H1 (cell line): ENCODE data around the gene RPL26. TPM values are rescaled to one million over a fixed set of nuclear protein-coding genes. Genes with fewer than 3 reads are reported as not detected.

Source experiments
- CTCF ChIA-PET: fragments of 300-600 bp; sonication (Branson Sonifier 250); formaldehyde crosslinking; loops from one replicate; lab custom pipeline; 2021; ENCODE audit not compliant: partially characterized antibody; lab: Charles Lee
- POLR2A ChIA-PET: fragments of 300-600 bp; sonication (Branson Sonifier 250); formaldehyde crosslinking; loops from one replicate; lab custom pipeline; 2021; ENCODE audit warnings: inconsistent platforms; ENCODE audit not compliant: partially characterized antibody; lab: Charles Lee
- DNase-seq, 2 experiments: peaks; one replicate each; pipeline versions ENCODE4 v3.0.0 to v3.0.0-alpha.2; 2010 to 2022; ENCODE audit warnings: low spot score in 2 of 2, low read depth in 1 of 2, mixed read lengths in 1 of 2
- FAIRE-seq: peaks from 2 replicates; lab custom pipeline; 2011; peaks lifted over from hg19 to GRCh38; lab: Jason Lieb, UNC
- H2AFZ ChIP-seq: 2 replicates; pipeline ENCODE4 v1.8.1; 2012; ENCODE audit warnings: low read length, inconsistent platforms
- H2AK5ac ChIP-seq: 2 replicates; pipeline ENCODE4 v1.6.1; 2013; ENCODE audit warnings: low read depth, low read length
- H2BK120ac ChIP-seq: replicated peaks from 2 replicates; pipeline ENCODE3; 2013; ENCODE audit warnings: low read depth, low read length, inconsistent platforms
- H2BK12ac ChIP-seq: 2 replicates; pipeline ENCODE4 v1.6.1; 2013; ENCODE audit warnings: low read depth, low read length
- H2BK15ac ChIP-seq: 2 replicates; pipeline ENCODE4 v1.6.1; 2013; ENCODE audit warnings: low read length
- H2BK20ac ChIP-seq: 2 replicates; pipeline ENCODE4 v1.6.1; 2013; ENCODE audit warnings: low read length
- H2BK5ac ChIP-seq: 2 replicates; pipeline ENCODE4 v1.6.1; 2013; ENCODE audit warnings: low read depth, low read length
- H3K14ac ChIP-seq: 2 replicates; pipeline ENCODE4 v1.6.1; 2013; ENCODE audit warnings: inconsistent platforms; ENCODE audit not compliant: insufficient read length
- H3K18ac ChIP-seq: 2 replicates; pipeline ENCODE4 v1.6.1; 2013; ENCODE audit warnings: low read length; ENCODE audit errors: extremely low read depth
- H3K23ac ChIP-seq: 2 replicates; pipeline ENCODE4 v1.6.1; 2013; ENCODE audit warnings: inconsistent platforms; ENCODE audit not compliant: insufficient read length
- H3K23me2 ChIP-seq: 2 replicates; pipeline ENCODE4 v1.6.1; 2013; ENCODE audit warnings: low read depth, low read length
- H3K27ac ChIP-seq: 2 replicates; pipeline ENCODE4 v1.6.1; 2011; ENCODE audit warnings: low read depth, low read length, inconsistent platforms
- H3K27me3 ChIP-seq, 4 experiments: replicated peaks in 1 of 4; 1 replicate in 1 of 4; 2 replicates in 3 of 4; pipeline versions ENCODE4 v1.6.1 to v1.8.1; 2011 to 2013; ENCODE audit warnings: low read length in 3 of 4, mild to moderate bottlenecking in 3 of 4, inconsistent platforms in 2 of 4, mixed read lengths in 2 of 4, moderate library complexity in 1 of 4; ENCODE audit not compliant: control insufficient read depth in 3 of 4, insufficient read depth in 3 of 4; ENCODE audit errors: extremely low read depth in 1 of 4
- H3K36me3 ChIP-seq, 4 experiments: 2 replicates each; pipeline versions ENCODE4 v1.6.1 to v1.8.1; 2011 to 2013; ENCODE audit warnings: mild to moderate bottlenecking in 4 of 4, low read length in 3 of 4, moderate library complexity in 2 of 4, control low read depth in 1 of 4, inconsistent platforms in 1 of 4; ENCODE audit not compliant: insufficient read depth in 4 of 4, control insufficient read depth in 2 of 4
- H3K4ac ChIP-seq: replicated peaks from 2 replicates; pipeline ENCODE3; 2013; ENCODE audit warnings: low read length, low read depth, mixed read lengths, inconsistent platforms; ENCODE audit not compliant: insufficient read length
- H3K4me1 ChIP-seq, 4 experiments: replicated peaks in 1 of 4; 1 replicate in 1 of 4; 2 replicates in 3 of 4; pipeline versions ENCODE4 v1.6.1 to v1.8.1; 2011 to 2013; ENCODE audit warnings: low read length in 3 of 4, inconsistent platforms in 2 of 4, mixed read lengths in 1 of 4; ENCODE audit not compliant: insufficient read depth in 4 of 4, control insufficient read depth in 3 of 4
- H3K4me2 ChIP-seq, 2 experiments: 2 replicates each; pipeline versions ENCODE4 v1.6.1 to v1.8.1; 2011 to 2013; ENCODE audit warnings: low read depth in 2 of 2, low read length in 2 of 2, control low read depth in 1 of 2, inconsistent platforms in 1 of 2, mild to moderate bottlenecking in 1 of 2; ENCODE audit not compliant: insufficient read depth in 1 of 2
- H3K4me3 ChIP-seq, 4 experiments: fragments of 200-600, 300-600 bp in 1 of 4; sonication (generic), shearing (Covaris generic), sonication (Bioruptor Twin) in 1 of 4; 2 replicates each; pipeline versions ENCODE4 v1.5.1 to v1.8.1; 2011 to 2016; ENCODE audit warnings: low read length in 4 of 4, low read depth in 3 of 4, control low read depth in 2 of 4, inconsistent platforms in 2 of 4, mild to moderate bottlenecking in 2 of 4, mixed read lengths in 1 of 4, moderate library complexity in 1 of 4; ENCODE audit not compliant: insufficient read depth in 2 of 4; ENCODE audit errors: extremely low read depth in 1 of 4
- H3K56ac ChIP-seq: replicated peaks from 2 replicates; pipeline ENCODE3; 2013; ENCODE audit warnings: low read depth, mild to moderate bottlenecking, mixed read lengths, low read length, inconsistent platforms; ENCODE audit not compliant: insufficient read length
- H3K79me1 ChIP-seq: 2 replicates; pipeline ENCODE4 v1.6.1; 2013; ENCODE audit warnings: low read depth, low read length, control low read depth
- H3K79me2 ChIP-seq, 2 experiments: 2 replicates each; pipeline versions ENCODE4 v1.6.1 to v1.8.1; 2012 to 2013; ENCODE audit warnings: low read length in 2 of 2, mild to moderate bottlenecking in 2 of 2, inconsistent platforms in 1 of 2; ENCODE audit not compliant: insufficient read depth in 2 of 2, control insufficient read depth in 1 of 2
- H3K9ac ChIP-seq, 4 experiments: replicated peaks in 1 of 4; 1 replicate in 1 of 4; 2 replicates in 3 of 4; pipeline versions ENCODE4 v1.6.1 to v1.8.1; 2011 to 2013; ENCODE audit warnings: low read depth in 3 of 4, low read length in 3 of 4, control low read depth in 2 of 4, mild to moderate bottlenecking in 2 of 4, moderate library complexity in 2 of 4, inconsistent platforms in 1 of 4; ENCODE audit errors: extremely low read depth in 1 of 4
- H3K9me3 ChIP-seq, 2 experiments: 2 replicates each; pipeline versions ENCODE4 v1.6.1 to v1.8.1; 2012 to 2013; ENCODE audit warnings: mild to moderate bottlenecking in 2 of 2, moderate library complexity in 2 of 2, control low read depth in 1 of 2, inconsistent platforms in 1 of 2, low read depth in 1 of 2, low read length in 1 of 2, mixed read lengths in 1 of 2; ENCODE audit not compliant: insufficient read depth in 2 of 2
- H4K20me1 ChIP-seq, 2 experiments: replicated peaks in 1 of 2; 2 replicates each; pipeline versions ENCODE3 to v1.8.1; 2011 to 2013; ENCODE audit warnings: inconsistent platforms in 2 of 2, low read length in 2 of 2, mild to moderate bottlenecking in 1 of 2; ENCODE audit not compliant: insufficient read depth in 2 of 2, control insufficient read depth in 1 of 2
- H4K5ac ChIP-seq: 2 replicates; pipeline ENCODE4 v1.6.1; 2013; ENCODE audit warnings: low read length, low read depth, mixed read lengths, inconsistent platforms; ENCODE audit not compliant: insufficient read length
- H4K8ac ChIP-seq: 2 replicates; pipeline ENCODE4 v1.8.0; 2013; ENCODE audit warnings: mild to moderate bottlenecking, moderate library complexity, low read length, inconsistent platforms; ENCODE audit not compliant: insufficient read depth; ENCODE audit errors: extremely low read depth
- H4K91ac ChIP-seq: replicated peaks from 2 replicates; pipeline ENCODE3; 2013; ENCODE audit warnings: low read length, mixed read lengths, inconsistent platforms; ENCODE audit not compliant: insufficient read length
- BACH1 ChIP-seq: IDR thresholded peaks from 2 replicates; pipeline ENCODE4 v1.6.1; 2012; ENCODE audit warnings: low read length, improper control_type of control experiment
- FOSL1 ChIP-seq: IDR thresholded peaks from 2 replicates; pipeline ENCODE4 v1.6.1; 2011; ENCODE audit warnings: mild to moderate bottlenecking, low read depth, low read length, moderate library complexity; ENCODE audit not compliant: insufficient read depth
- MAFK ChIP-seq: IDR thresholded peaks from 2 replicates; pipeline ENCODE4 v1.6.1; 2012; ENCODE audit warnings: low read depth, mild to moderate bottlenecking, improper control_type of control experiment, low read length
- RBBP5 ChIP-seq: IDR thresholded peaks from 2 replicates; pipeline ENCODE4 v1.7.1; 2012; ENCODE audit warnings: low read depth, mild to moderate bottlenecking, inconsistent platforms, low read length, moderate library complexity, borderline replicate concordance
- SAP30 ChIP-seq: fragments of 300-600 bp; sonication (generic); IDR thresholded peaks from 2 replicates; pipeline ENCODE4 v1.7.1; 2012; ENCODE audit warnings: low read length, moderate library complexity, mild to moderate bottlenecking, inconsistent platforms; ENCODE audit not compliant: insufficient read depth, insufficient replicate concordance
- SP4 ChIP-seq: IDR thresholded peaks from 2 replicates; pipeline ENCODE4 v1.6.1; 2012; ENCODE audit warnings: low read length, inconsistent platforms
- TBP ChIP-seq: IDR thresholded peaks from 2 replicates; pipeline ENCODE4 v1.6.1; 2011; ENCODE audit warnings: low read depth, low read length, improper control_type of control experiment
- TEAD4 ChIP-seq: IDR thresholded peaks from 2 replicates; pipeline ENCODE4 v1.6.1; 2012; ENCODE audit warnings: low read depth, low read length, inconsistent platforms, mixed read lengths
- WGBS, 2 experiments: shearing (Covaris generic) in 1 of 2; methylation state at CpG; one replicate each; pipeline versions ENCODE4 v1.1.6 to v1.1.7; 2013 to 2015; ENCODE audit warnings: low lambda C conversion rate in 2 of 2, mixed read lengths in 2 of 2, inconsistent platforms in 1 of 2, low coverage in 1 of 2, missing lambda C conversion rate in 1 of 2; ENCODE audit not compliant: insufficient replicate concordance in 2 of 2, insufficient coverage in 1 of 2, insufficient read length in 1 of 2; ENCODE audit errors: extremely low coverage in 1 of 2, missing lambda C conversion rate in 1 of 2; 5-methylcytosine and 5-hydroxymethylcytosine counted together
- polyA plus RNA-seq, 7 experiments: library from polyadenylated mRNA; depleted of rRNA in 3 of 7; stranded (reverse) in 5 of 7; unstranded in 2 of 7; fragments of >200 nt in 5 of 7; fragments of 200-250 nt in 2 of 7; gene quantifications; 1 replicate in 5 of 7; 2 replicates in 1 of 7; 4 replicates in 1 of 7; pipeline versions ENCODE4 v1.2.1 to v1.2.3, GENCODE V29; 2011 to 2013; ENCODE audit warnings: missing spikeins in 2 of 7, mixed read lengths in 2 of 7
- total RNA-seq: library from RNA; stranded (reverse); fragmentation: NEBNext Ultra II Directional; extraction: Animal tissue kit (Norgen Biotek cat#: 25700); gene quantifications from 2 replicates; pipeline ENCODE4 v1.2.1, GENCODE V29; 2021

Gene RPL26
- total and polyA plus RNA-seq, 2 of the 8 experiments (the other 6 are each of a cell fraction or from before 2014, with no cell fraction given): 1,963 to 2,554 TPM

- Histone ChIP-seq H3K79me2 (no peaks in the 10 kb centered on the region), H2BK12ac (no peak overlapping the region), H3K9me3 (no peaks in the 10 kb centered on the region), H2AK5ac (no peak overlapping the region), H3K18ac (no peak overlapping the region), H3K4ac (no peak overlapping the region), H3K23me2 (no peaks in the 10 kb centered on the region; the same call in 1 of the 2 replicates), H4K20me1 (no peaks in the 10 kb centered on the region), H2BK5ac (no peak overlapping the region), H3K4me3 (no peak overlapping the region), H3K4me2 (no peak overlapping the region), H3K79me1 (no peaks in the 10 kb centered on the region), H2AFZ (no peak overlapping the region), H3K27ac (no peak overlapping the region), H4K5ac (no peak overlapping the region), H2BK15ac (no peak overlapping the region), H3K36me3 (no peaks in the 10 kb centered on the region), H3K14ac (no peak overlapping the region), H3K23ac (no peak overlapping the region), H2BK120ac (no peak overlapping the region), H2BK20ac (no peak overlapping the region), H3K27me3 (no peaks in the 10 kb centered on the region), H4K91ac (no peak overlapping the region), H4K8ac (no peak overlapping the region), H3K9ac (no peak overlapping the region), H3K4me1 (peaks cover 0 to 5% (median 1%) of the 10 kb centered on the region in 4 experiments; a peak in 1 of 7 replicates), H3K56ac (no peak overlapping the region)
- ChIA-PET CTCF (interaction anchor here (1.0 to 2.3 kb wide), 3 partner anchors 16 to 39 kb away, joined by 3 to 8 read pairs (median 5); partner anchors contain the start of gene KRABD2), POLR2A (interaction anchor here (1.3 to 4.0 kb wide), 7 partner anchors 17 to 112 kb away, joined by 4 to 36 read pairs (median 10); partner anchors contain the start of genes CTC1, KRABD2, PFAS and RPL26)
- no peak for TF ChIP-seq TEAD4
- TF ChIP-seq MAFK: no peak
- TF ChIP-seq TBP: no peak
- no peak for TF ChIP-seq RBBP5
- TF ChIP-seq FOSL1: no peak
- TF ChIP-seq SAP30: no peak
- TF ChIP-seq SP4: no peak
- TF ChIP-seq BACH1: no peak
- FAIRE-seq: no peak
- DNase-seq: no peak
- WGBS, 2 experiments: 79% methylated on average over 3 of the region's 3 CpGs; no CpG with 5 or more reads in 1 of the 2 experiments
These were observed 22.7 kb downstream of the RPL26 start for GRCh38 chr17:8360260-8360659.
